SU-DHL-6 (cell line): Measurements from ENCODE around the gene NT5DC3.

Source experiments
- EZH2phosphoT487 ChIP-seq: fragments of 200-600 bp; sonication (generic), shearing (Covaris generic); conservative IDR thresholded peaks from 2 replicates; pipeline ENCODE4 v1.6.1; 2018; ENCODE audit warnings: mild to moderate bottlenecking, antibody characterized with exemption, low read length, moderate library complexity, mixed read lengths
- TF ChIP-seq, protein P1 (sequence below): fragments of 200-600 bp; sonication (generic); IDR thresholded peaks from one replicate; pipeline ENCODE4 v1.5.1; 2017; ENCODE audit warnings: antibody characterized with exemption, mild to moderate bottlenecking, low read length, moderate library complexity; ENCODE audit not compliant: insufficient read depth, poor library complexity, severe bottlenecking

DNA sequence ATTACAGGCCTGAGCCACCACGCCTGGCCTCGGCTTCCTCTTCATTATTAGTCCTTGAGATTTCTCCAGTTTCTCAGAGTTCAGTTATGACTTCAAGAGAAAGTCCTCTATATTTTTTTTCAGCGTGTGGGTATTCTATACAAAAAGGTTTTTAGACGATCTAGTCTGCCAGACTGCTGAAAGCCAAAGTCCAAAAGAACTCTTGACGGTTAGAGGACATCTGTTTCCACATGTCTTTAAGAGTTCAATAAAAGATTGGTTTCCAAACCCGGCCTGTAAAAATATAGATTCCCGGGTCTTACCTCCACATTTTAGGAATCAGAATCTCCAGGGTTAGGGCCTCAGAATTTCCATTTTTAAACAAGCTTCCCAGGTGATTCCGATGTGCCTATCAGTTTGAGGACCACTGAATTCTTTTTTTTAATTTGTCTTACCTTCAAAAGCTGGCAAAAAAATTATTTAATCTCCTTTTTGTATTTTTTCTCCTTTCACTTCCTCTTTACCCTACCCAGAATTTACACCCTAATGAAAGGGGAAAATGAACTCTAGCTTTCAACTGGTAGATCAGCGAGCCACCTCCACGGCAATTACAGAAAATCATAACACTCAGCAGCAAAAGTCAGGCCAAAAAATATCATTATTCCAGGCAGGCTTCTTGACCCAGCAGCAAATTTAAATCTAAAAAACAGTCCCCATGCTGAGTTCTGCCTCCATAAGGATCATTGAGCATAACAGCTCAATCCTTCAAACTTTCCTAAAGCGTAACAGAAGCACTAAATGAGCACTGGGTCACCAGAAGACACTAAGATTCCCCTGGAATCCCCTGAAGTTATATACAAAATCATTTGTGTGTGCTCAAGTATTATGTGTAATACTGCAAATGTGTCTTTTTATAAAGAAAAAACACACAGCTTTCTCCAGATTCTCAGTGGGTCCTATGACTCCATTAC is 8.7 kb downstream of the NT5DC3 start:
- TF ChIP-seq, protein P1, sequence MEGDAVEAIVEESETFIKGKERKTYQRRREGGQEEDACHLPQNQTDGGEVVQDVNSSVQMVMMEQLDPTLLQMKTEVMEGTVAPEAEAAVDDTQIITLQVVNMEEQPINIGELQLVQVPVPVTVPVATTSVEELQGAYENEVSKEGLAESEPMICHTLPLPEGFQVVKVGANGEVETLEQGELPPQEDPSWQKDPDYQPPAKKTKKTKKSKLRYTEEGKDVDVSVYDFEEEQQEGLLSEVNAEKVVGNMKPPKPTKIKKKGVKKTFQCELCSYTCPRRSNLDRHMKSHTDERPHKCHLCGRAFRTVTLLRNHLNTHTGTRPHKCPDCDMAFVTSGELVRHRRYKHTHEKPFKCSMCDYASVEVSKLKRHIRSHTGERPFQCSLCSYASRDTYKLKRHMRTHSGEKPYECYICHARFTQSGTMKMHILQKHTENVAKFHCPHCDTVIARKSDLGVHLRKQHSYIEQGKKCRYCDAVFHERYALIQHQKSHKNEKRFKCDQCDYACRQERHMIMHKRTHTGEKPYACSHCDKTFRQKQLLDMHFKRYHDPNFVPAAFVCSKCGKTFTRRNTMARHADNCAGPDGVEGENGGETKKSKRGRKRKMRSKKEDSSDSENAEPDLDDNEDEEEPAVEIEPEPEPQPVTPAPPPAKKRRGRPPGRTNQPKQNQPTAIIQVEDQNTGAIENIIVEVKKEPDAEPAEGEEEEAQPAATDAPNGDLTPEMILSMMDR, result no peak
- TF ChIP-seq EZH2phosphoT487, result no peak
